Neural cell (in vitro differentiated cells): ENCODE measurements around the gene KIAA0513. TPM values are rescaled to one million over a fixed set of nuclear protein-coding genes. Genes with fewer than 3 reads are reported as not detected.

Experiments used
- H2AFZ ChIP-seq: fragments of 200-600, 300-800 bp; sonication (generic), shearing (Covaris generic); 2 replicates; pipeline ENCODE4 v1.6.0; 2014; ENCODE audit warnings: low read depth, mild to moderate bottlenecking, antibody characterized with exemption, low read length, moderate library complexity
- H3F3A ChIP-seq: fragments of 200-600 bp; shearing (Covaris generic); 2 replicates; pipeline ENCODE4 v1.6.1; 2016; ENCODE audit warnings: mild to moderate bottlenecking, moderate library complexity, mixed read lengths, antibody characterized with exemption, low read length; ENCODE audit not compliant: insufficient read depth, poor library complexity, severe bottlenecking
- H3K27ac ChIP-seq: fragments of 200-600, 300-800 bp; sonication (generic), shearing (Covaris generic); 2 replicates; pipeline ENCODE4 v1.5.1; 2014; ENCODE audit warnings: mild to moderate bottlenecking, low read length, moderate library complexity
- H3K27me3 ChIP-seq: fragments of 300-800, 200-600 bp; sonication (generic), shearing (Covaris generic); 2 replicates; pipeline ENCODE4 v1.6.0; 2014; ENCODE audit warnings: mild to moderate bottlenecking, low read depth, low read length, moderate library complexity; ENCODE audit not compliant: insufficient read depth
- H3K36me3 ChIP-seq: fragments of 300-800, 200-600 bp; sonication (generic), shearing (Covaris generic); 2 replicates; pipeline ENCODE4 v1.5.1; 2014; ENCODE audit warnings: mild to moderate bottlenecking, antibody characterized with exemption, low read length, moderate library complexity; ENCODE audit not compliant: insufficient read depth
- H3K4me2 ChIP-seq: fragments of 300-800, 200-600 bp; sonication (generic), shearing (Covaris generic); 2 replicates; pipeline ENCODE4 v1.6.0; 2014; ENCODE audit warnings: mild to moderate bottlenecking, low read length
- H3K4me3 ChIP-seq: fragments of 300-800, 200-600 bp; sonication (generic), shearing (Covaris generic); 2 replicates; pipeline ENCODE4 v1.5.1; 2014; ENCODE audit warnings: mild to moderate bottlenecking, low read length, moderate library complexity
- H3K79me2 ChIP-seq: fragments of 200-600 bp; shearing (Covaris generic); replicated peaks from 2 replicates; pipeline ENCODE4 v1.6.0; 2014; ENCODE audit warnings: mild to moderate bottlenecking, low read length, moderate library complexity; ENCODE audit not compliant: insufficient read depth
- H3K9ac ChIP-seq: fragments of 300-800, 200-600 bp; sonication (generic), shearing (Covaris generic); 2 replicates; pipeline ENCODE4 v1.6.1; 2016; ENCODE audit warnings: mild to moderate bottlenecking, low read length, mixed read lengths
- H3K9me2 ChIP-seq: fragments of 200-600 bp; shearing (Covaris generic); 2 replicates; pipeline ENCODE4 v1.6.1; 2016; ENCODE audit warnings: mild to moderate bottlenecking, low read length, mixed read lengths; ENCODE audit not compliant: insufficient read depth
- H3K9me3 ChIP-seq: fragments of 200-600, 300-800 bp; sonication (generic), shearing (Covaris generic); 2 replicates; pipeline ENCODE4 v1.6.1; 2016; ENCODE audit warnings: mild to moderate bottlenecking, mixed run types, low read length, moderate library complexity, mixed read lengths
- H4K20me1 ChIP-seq: fragments of 200-600 bp; shearing (Covaris generic); 2 replicates; pipeline ENCODE4 v1.6.1; 2016; ENCODE audit warnings: mild to moderate bottlenecking, mixed run types; ENCODE audit not compliant: insufficient read depth
- CTCF ChIP-seq: fragments of 450-650 bp; IDR thresholded peaks from 2 replicates; pipeline ENCODE4 v1.5.1; 2014; ENCODE audit warnings: antibody characterized with exemption, mild to moderate bottlenecking, moderate library complexity; ENCODE audit not compliant: poor library complexity, severe bottlenecking
- EP300 ChIP-seq: fragments of 450-650 bp; conservative IDR thresholded peaks from 2 replicates; pipeline ENCODE4 v1.6.1; 2014; ENCODE audit warnings: antibody characterized with exemption, mild to moderate bottlenecking, moderate library complexity; ENCODE audit not compliant: poor library complexity, severe bottlenecking
- EZH2 ChIP-seq: fragments of 200-600, 300-800 bp; shearing (Covaris generic), sonication (generic); IDR thresholded peaks from 2 replicates; pipeline ENCODE4 v1.6.1; 2014; ENCODE audit warnings: antibody characterized with exemption, low read length, borderline replicate concordance, mild to moderate bottlenecking; ENCODE audit not compliant: insufficient read depth, poor library complexity, severe bottlenecking
- MXI1 ChIP-seq: fragments of 450-650 bp; conservative IDR thresholded peaks from 2 replicates; pipeline ENCODE4 v1.6.1; 2014; ENCODE audit warnings: antibody characterized with exemption, mild to moderate bottlenecking; ENCODE audit not compliant: poor library complexity, severe bottlenecking
- POLR2AphosphoS5 ChIP-seq: IDR thresholded peaks from 2 replicates; pipeline ENCODE4 v1.6.1; 2012
- RAD21 ChIP-seq: fragments of 450-650 bp; conservative IDR thresholded peaks from 2 replicates; pipeline ENCODE4 v1.6.1; 2014; ENCODE audit warnings: antibody characterized with exemption, mild to moderate bottlenecking, moderate library complexity
- REST ChIP-seq: IDR thresholded peaks from 2 replicates; pipeline ENCODE4 v1.6.1; 2012; ENCODE audit warnings: borderline replicate concordance
- SMC3 ChIP-seq: fragments of 450-650 bp; conservative IDR thresholded peaks from 2 replicates; pipeline ENCODE4 v1.6.1; 2014; ENCODE audit warnings: antibody characterized with exemption, mild to moderate bottlenecking, moderate library complexity; ENCODE audit not compliant: poor library complexity
- TAF1 ChIP-seq: IDR thresholded peaks from 2 replicates; pipeline ENCODE4 v1.6.1; 2012; ENCODE audit warnings: low read depth
- polyA plus RNA-seq: library from polyadenylated mRNA; depleted of rRNA; stranded (reverse); fragments of >200 nt; gene quantifications from 2 replicates; pipeline ENCODE4 v1.2.3, GENCODE V29; 2014

The KIAA0513 gene
- polyA plus RNA-seq, 1 donor from 2014 or later, result 18.9 TPM

- Histone ChIP-seq H3K27ac (no peak overlapping the region), H3K27me3 (no peaks in the 10 kb centered on the region), H3K4me2 (no peak overlapping the region), H3K9me3 (no peaks in the 10 kb centered on the region), H3K79me2 (no peaks in the 10 kb centered on the region), H2AFZ (no peak overlapping the region), H3K9ac (no peak overlapping the region), H3K36me3 (no peaks in the 10 kb centered on the region), H3F3A (no peaks in the 10 kb centered on the region), H3K4me3 (no peak overlapping the region), H3K9me2 (no peaks in the 10 kb centered on the region), H4K20me1 (no peaks in the 10 kb centered on the region)
- no peak for TF ChIP-seq CTCF
- TF ChIP-seq EZH2, result no peak
These were observed 66.1 kb downstream of the KIAA0513 start for GRCh38 chr16:85093705-85094104.

GRCh38 chr16:85094176-85094805 is 66.7 kb downstream of the KIAA0513 start:
- H3K27ac ChIP-seq, result no peak overlapping the region
- no peaks in the 10 kb centered on the region for H4K20me1 ChIP-seq
- H3F3A ChIP-seq, result no peaks in the 10 kb centered on the region
- no peak for TF ChIP-seq RAD21
- no peak for TF ChIP-seq REST
- TF ChIP-seq EZH2, result no peak
- TF ChIP-seq TAF1, result no peak
- no peak for TF ChIP-seq MXI1
- TF ChIP-seq POLR2AphosphoS5, result no peak
- no peak for TF ChIP-seq CTCF
- TF ChIP-seq SMC3, result no peak
- no peak for TF ChIP-seq EP300
- no peak overlapping the region for H3K4me3 ChIP-seq
- no peaks in the 10 kb centered on the region for H3K36me3 ChIP-seq
- no peak overlapping the region for H3K9ac ChIP-seq
- no peak overlapping the region for H2AFZ ChIP-seq
- H3K27me3 ChIP-seq, result no peaks in the 10 kb centered on the region
- H3K4me2 ChIP-seq, result no peak overlapping the region
- no peaks in the 10 kb centered on the region for H3K79me2 ChIP-seq
- H3K9me3 ChIP-seq, result no peaks in the 10 kb centered on the region
- H3K9me2 ChIP-seq, result no peaks in the 10 kb centered on the region
